GM21526 (cell line): ENCODE measurements around the gene CCL19.
"Not testable (repeated sequence)": the region's sequence is repeated elsewhere in the genome, so short reads cannot be mapped to it uniquely, and the experiment has no call there.

Experiments used
- ATAC-seq: cut with Tn5 transposase; IDR thresholded peaks from one replicate; pipeline ENCODE4 v1.9.1; 2021; ENCODE audit warnings: moderate library complexity; ENCODE audit not compliant: unreplicated experiment, low FRiP score

CCL19 gene

DNA sequence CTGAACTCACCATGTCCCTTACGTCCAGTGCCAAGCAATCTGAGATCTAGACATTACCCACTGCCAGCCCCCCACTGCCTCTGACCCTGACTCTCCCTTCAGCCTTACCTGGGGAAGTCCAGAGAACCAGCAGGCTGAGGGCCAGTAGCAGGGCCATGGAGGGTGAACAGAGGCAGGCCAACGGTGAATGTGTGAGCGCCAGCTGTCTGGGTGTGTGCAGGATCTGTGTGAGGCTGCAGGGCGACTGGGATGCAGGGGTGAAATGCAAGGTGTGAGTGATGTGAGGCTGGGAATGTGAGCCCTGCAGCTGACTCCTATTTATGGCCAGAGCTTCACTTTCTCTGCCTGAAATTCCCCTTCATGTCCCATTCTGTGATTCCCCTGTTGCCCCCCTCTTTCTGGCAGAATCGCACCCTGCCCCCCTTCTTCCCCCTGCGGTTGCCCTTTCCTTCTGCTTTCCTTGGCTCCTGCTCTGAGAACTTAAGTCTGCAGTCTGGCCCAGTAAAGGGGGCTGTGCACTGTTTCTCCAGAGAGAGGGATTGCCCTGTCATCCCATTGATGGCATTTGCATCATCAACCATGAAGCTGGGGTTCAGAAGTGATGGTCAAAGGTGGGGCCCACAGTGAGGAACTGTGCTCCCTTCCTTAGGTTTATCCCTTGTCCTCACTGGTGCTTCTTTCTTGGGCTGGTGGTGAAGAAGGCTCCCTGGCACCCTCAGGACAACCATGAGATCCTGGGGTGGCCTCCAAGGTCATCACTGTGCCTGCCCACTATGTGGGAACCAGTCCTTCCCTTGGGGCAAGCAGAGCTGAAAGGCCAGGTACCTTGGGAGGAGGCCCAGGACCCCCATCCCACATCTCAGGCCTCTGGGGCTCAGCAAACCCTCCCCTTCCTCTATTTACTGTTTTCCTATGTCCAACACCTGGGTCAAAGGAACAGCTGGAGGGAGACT, at the start of gene CCL19:
TSS of gene CCL19 (minus strand) at position 294 of the 953 bp plus-strand sequence. CDS start at position 157, 137 bp downstream.
- no peak for ATAC-seq

DNA sequence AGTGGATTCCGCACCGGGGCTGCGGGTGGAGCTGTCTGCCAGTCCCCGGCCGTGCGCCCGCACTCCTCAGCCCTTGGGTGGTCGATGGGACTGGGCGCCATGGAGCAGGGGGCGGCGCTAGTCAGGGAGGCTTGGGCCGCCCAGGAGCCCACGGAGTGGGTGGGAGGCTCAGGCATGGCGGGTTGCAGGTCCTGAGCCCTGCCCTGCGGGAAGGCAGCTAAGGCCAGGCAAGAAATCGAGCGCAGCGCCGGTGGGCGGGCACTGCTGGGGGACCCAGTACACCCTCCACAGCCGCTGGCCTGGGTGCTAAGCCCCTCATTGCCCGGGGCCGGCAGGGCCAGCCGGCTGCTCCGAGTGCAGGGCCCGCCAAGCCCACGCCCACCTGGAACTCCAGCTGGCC, 49.1 kb upstream of the CCL19 start:
- not testable (repeated sequence) for ATAC-seq

GRCh38 chr9:34737677-34738260, 46.7 kb upstream of the CCL19 start:
- no peak for ATAC-seq

GRCh38 chr9:34734720-34735119, 43.6 kb upstream of the CCL19 start:
- no peak for ATAC-seq

GRCh38 chr9:34732886-34733285, 41.8 kb upstream of the CCL19 start:
- ATAC-seq: no peak

DNA sequence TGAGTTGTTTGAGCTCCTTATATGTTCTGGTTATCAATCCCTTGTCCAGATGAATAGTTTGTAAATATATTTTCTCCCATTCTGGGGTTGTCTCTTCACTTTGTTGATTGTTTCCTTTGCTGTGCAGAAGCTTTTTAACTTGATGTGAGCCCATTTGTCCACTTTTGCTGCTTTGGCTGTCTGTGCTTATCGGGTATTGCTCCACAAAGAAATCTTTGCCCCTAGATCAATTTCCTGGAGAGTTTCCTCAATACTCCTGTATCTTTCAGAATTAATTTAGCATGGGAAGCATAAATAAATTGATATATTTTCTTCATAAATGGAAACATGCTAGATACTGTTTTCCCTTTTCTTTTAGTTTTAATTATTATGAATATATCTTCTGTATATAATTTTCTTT, 41.4 kb upstream of the CCL19 start:
- no peak for ATAC-seq

- ATAC-seq: no peak
Observed at GRCh38 chr9:34723141-34723540, 32.1 kb upstream of the CCL19 start.

- ATAC-seq: not testable (repeated sequence)
Observed at GRCh38 chr9:34719769-34720025, 28.6 kb upstream of the CCL19 start.

GRCh38 chr9:34719021-34719768, 28.1 kb upstream of the CCL19 start:
- ATAC-seq: no peak

GRCh38 chr9:34717996-34718614, 27.0 kb upstream of the CCL19 start:
- no peak for ATAC-seq

DNA sequence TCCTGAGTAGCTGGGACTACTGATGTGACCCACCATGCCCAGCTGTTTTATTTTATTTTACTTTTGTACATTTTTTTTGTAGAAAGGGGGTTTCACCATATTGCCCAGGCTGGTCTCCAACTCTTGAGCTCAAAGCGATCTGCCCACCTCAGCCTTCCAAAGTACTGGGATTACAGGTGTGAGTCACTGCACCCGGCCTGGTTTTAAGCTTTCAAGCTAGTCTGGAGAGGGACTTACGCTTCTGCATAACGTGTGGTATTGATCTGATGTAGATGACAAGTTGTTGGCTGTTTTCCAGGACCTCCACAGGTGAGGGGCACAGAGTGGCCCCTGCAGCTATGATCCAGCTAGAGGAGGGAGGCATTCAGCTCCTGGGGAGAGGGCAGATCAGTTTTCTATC, 25.6 kb upstream of the CCL19 start:
- no peak for ATAC-seq

DNA sequence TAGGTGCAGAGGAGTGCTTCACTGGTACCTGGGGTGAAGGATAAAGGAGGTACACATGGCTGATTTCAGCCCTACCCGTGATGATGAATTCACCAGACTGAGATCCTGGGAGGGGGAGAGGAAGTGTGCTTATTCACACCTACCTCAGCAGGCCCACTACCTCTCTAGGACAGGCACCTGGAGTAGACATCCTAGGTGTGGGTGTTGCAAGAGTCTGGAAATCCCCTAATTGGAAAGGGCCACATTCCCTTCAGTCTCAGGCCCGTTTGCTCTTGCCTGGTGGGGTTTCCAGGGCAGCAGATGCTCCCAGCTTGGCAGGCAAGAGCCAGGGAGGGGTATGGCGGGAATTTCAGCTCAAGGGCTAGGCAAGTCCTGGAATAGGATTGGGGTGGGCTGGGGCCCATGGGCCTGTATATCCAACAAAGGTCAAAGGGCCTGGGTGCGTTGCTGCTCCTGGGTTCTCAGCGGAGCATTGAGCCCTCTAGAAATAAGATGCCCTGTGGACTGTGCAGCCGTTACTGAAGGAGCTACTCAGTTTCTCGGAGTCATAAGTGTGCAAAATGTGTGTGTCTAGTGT, 24.7 kb upstream of the CCL19 start:
- ATAC-seq: no peak

- ATAC-seq: no peak
Observed at GRCh38 chr9:34714007-34714406, 22.9 kb upstream of the CCL19 start.

GRCh38 chr9:34712140-34712539, 21.1 kb upstream of the CCL19 start:
- ATAC-seq: no peak

- ATAC-seq: no peak
Observed at GRCh38 chr9:34710023-34710422, 18.9 kb upstream of the CCL19 start, which contains the start of gene CCL21. Gene CCL21, minus strand, starts transcription at chr9:34710136. Its CDS starts 70 bp downstream, at chr9:34710066.

DNA sequence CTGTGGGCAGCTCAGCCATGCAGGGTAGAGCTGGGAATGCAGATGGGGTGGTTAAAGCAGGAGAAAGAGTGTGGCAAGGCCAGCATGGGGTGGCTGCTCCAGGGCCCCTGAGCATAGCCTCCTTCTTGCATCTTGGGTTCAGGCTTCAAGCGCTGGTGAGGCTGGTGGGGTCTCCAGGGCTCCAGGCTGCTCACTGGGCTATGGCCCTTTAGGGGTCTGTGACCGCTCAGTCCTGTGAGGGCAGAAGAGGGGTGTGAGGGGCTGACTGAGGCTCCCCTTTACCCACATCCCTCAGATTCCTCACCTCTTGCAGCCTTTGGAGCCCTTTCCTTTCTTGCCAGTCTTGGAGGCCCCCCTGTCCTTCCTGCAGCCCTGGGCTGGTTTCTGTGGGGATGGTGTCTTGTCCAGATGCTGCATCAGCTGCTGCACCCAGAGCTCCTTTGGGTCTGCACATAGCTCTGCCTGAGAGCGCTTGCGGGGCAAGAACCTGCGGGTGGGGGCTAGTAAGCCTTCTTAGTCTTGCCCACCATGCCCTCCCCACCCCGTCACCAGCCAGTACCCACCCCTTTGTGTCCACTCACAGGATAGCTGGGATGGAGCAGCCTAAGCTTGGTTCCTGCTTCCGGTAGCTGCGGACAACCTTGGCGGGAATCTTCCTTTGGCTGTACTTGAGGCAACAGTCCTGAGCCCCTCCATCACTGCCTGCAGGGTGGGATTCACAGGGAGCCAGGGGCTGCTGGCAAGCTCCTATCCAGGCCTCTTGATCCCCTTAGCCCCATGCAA, 18.3 kb upstream of the CCL19 start:
- ATAC-seq: no peak

DNA sequence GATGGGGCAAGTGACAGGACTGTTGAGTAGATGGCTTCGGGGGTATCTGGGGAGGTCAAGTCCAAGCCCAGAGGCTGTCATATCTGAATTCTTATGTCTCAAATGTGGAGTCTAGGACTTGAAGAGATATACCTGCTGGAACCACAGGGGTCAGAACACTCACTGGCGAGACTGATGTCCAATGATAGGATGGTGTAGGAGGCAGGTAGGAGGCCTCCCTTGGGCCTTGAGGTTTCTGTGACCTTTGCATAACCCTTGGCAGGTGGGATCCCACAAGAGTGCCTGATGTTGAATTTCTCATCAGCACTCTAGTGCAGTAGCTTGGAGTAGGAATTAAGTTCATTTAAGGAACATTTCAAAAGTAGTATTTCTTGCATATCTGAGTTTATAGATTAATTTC, 16.1 kb upstream of the CCL19 start:
- no peak for ATAC-seq

DNA sequence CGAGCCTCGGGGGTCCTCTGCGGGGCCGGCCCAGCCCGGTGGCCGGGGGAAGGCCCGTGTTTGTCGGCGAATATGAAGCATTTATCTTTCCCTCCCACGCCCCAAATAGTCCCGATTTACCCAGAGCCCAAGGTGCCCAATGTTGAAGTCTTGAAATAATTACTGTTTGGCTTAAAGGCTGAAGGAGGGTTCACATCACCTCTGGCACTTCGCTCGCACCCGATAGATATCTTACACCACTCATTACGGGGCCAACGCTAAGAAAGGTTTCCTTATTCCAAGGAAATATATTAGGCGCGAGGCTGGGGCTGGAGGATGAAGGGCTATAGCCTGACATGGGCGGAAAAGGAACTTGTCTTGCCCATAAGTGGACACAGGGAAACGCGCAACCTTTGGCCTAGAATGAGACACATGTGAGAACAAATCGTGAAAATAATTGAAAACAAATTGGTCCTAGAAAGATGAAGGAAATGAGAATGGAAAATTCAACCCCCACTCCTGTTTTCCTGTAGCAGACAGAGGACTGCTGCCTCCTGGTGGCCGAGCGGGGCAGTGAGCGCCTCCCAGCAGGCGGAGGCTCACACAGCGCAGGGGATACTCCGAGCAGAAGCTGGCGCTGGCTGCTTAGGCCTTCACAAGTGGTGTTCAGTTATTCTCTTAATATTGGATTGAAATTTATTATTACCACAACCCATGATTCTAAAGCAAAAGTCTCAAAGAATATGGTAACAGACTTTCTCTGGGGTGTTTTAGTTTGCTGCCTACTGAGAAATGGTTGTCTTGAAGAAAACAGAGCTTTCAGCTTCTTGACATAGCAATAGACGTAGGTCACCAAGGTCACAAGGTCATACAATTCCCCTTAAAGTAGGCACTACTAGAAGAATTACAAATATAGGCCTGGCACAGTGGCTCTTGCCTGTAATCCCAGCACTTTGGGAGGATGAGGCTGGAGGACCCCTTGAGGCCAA, 11.0 kb upstream of the CCL19 start:
- peak; percentile 73 for ATAC-seq
